ENCODE results near the gene CLPSL1. TPM values are rescaled to one million over a fixed set of nuclear protein-coding genes. Genes with fewer than 3 reads are reported as not detected.

The CLPSL1 gene
- total and polyA plus RNA-seq, 2 of the 13 experiments (the other 11 are each of a cell fraction or from before 2014, with no cell fraction given) = not detected

DNA sequence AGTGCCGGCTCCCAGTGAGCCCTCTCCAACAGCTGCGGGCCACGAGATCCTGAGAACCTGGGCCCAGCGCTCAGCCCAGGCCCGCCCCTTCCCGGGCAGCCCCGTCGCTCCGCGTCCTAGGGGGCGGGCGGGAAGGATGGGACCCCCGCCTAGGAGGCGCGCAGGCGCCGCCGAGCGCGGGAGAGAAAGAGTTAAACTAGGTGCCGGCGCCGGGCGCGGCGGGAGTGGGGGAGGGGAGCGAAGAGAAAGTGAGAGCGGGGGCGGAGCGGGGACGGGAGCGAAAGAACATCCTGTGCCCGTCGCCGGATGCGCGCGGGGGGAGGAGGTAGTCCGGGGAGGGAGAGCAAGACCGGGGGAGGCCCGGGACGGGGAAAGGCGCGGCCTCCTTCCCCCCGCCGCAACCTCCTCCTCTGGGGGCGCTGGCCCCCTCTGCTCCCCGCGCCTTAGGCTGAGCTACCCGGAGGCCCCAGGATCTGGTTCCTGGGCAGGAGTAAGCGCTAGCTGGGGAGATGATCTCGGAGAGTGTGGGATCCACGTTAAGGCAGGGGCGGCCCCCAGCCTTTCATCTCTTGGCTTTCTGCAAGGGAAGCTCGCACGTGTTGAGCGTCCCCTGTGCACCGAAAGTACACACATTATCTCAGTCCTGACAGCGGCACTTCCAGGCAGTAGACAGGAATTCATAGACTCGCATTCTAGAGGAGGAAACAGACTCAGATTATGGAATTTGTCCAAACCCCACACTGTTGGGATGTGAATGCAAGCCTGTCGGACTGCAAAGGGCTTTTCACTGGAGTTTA lies 48.9 kb upstream of the CLPSL1 start (continued):
- TF ChIP-seq ZNF280D (CRISPR knock-in tag; IDR thresholded peaks at IDR 0.05) = peak; percentile 68; the same call in 1 of the 2 replicates
- TF ChIP-seq ZFP62 (CRISPR knock-in tag; IDR thresholded peaks at IDR 0.05) = no peak
- TF ChIP-seq SETDB1 (CRISPR knock-in tag; IDR thresholded peaks at IDR 0.05; ENCODE audit: borderline replicate concordance) = no peak
- peak; percentile 87 for TF ChIP-seq ARID4A (CRISPR knock-in tag; IDR thresholded peaks at IDR 0.05; ENCODE audit: borderline replicate concordance)
- no peak for TF ChIP-seq ZNF383 (CRISPR knock-in tag; IDR thresholded peaks at IDR 0.05; ENCODE audit: borderline replicate concordance)
- TF ChIP-seq KLF11 (CRISPR knock-in tag; IDR thresholded peaks at IDR 0.05) = peak; percentile 74
- TF ChIP-seq ZNF30 (CRISPR knock-in tag; IDR thresholded peaks at IDR 0.05) = peak; percentile 26; the same call in 1 of the 2 replicates
- TF ChIP-seq TBX3 (IDR thresholded peaks at IDR 0.05; ENCODE audit: borderline replicate concordance) = peak; percentile 77
- no peak for TF ChIP-seq MBD4 (IDR thresholded peaks at IDR 0.05; ENCODE audit: borderline replicate concordance, low read length)
- TF ChIP-seq, protein P1, sequence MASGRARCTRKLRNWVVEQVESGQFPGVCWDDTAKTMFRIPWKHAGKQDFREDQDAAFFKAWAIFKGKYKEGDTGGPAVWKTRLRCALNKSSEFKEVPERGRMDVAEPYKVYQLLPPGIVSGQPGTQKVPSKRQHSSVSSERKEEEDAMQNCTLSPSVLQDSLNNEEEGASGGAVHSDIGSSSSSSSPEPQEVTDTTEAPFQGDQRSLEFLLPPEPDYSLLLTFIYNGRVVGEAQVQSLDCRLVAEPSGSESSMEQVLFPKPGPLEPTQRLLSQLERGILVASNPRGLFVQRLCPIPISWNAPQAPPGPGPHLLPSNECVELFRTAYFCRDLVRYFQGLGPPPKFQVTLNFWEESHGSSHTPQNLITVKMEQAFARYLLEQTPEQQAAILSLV (CRISPR knock-in tag; IDR thresholded peaks at IDR 0.05; ENCODE audit: borderline replicate concordance) = peak; percentile 91; the same call in 1 of the 2 replicates
- TF ChIP-seq, protein P2, sequence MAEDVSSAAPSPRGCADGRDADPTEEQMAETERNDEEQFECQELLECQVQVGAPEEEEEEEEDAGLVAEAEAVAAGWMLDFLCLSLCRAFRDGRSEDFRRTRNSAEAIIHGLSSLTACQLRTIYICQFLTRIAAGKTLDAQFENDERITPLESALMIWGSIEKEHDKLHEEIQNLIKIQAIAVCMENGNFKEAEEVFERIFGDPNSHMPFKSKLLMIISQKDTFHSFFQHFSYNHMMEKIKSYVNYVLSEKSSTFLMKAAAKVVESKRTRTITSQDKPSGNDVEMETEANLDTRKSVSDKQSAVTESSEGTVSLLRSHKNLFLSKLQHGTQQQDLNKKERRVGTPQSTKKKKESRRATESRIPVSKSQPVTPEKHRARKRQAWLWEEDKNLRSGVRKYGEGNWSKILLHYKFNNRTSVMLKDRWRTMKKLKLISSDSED (CRISPR knock-in tag; IDR thresholded peaks at IDR 0.05) = peak; percentile 78; the same call in 1 of the 2 replicates
- TF ChIP-seq SP1 (IDR thresholded peaks at IDR 0.05) = no peak
- TF ChIP-seq SP1 (CRISPR knock-in tag; IDR thresholded peaks at IDR 0.05) = no peak
- peak; percentile 73 for TF ChIP-seq PRDM10 (CRISPR knock-in tag; IDR thresholded peaks at IDR 0.05; ENCODE audit: low read depth)
- TF ChIP-seq KDM6A (CRISPR knock-in tag; IDR thresholded peaks at IDR 0.05; ENCODE audit: low read depth) = peak; percentile 60; the same call in 1 of the 2 replicates
